Myocyte (in vitro differentiated cells): Measurements from ENCODE around the gene ITPR2. TPM values are rescaled to one million over a fixed set of nuclear protein-coding genes. Genes with fewer than 3 reads are reported as not detected.
A peak's percentile ranks its signal among the peaks of the same experiment; 100 is the strongest.
"Not testable (repeated sequence)": the region's sequence is repeated elsewhere in the genome, so short reads cannot be mapped to it uniquely, and the experiment has no call there.

Experiments used
- DNase-seq: peaks from one replicate; pipeline ENCODE4 v3.0.0-alpha.2; 2012; ENCODE audit warnings: low read depth
- total RNA-seq: library from RNA; depleted of rRNA; stranded (reverse); fragments of >200 nt; gene quantifications from 2 replicates; pipeline ENCODE4 v1.2.3, GENCODE V29; 2014

The ITPR2 gene
- total RNA-seq, 1 donor from 2014 or later: 8.9 TPM

DNA sequence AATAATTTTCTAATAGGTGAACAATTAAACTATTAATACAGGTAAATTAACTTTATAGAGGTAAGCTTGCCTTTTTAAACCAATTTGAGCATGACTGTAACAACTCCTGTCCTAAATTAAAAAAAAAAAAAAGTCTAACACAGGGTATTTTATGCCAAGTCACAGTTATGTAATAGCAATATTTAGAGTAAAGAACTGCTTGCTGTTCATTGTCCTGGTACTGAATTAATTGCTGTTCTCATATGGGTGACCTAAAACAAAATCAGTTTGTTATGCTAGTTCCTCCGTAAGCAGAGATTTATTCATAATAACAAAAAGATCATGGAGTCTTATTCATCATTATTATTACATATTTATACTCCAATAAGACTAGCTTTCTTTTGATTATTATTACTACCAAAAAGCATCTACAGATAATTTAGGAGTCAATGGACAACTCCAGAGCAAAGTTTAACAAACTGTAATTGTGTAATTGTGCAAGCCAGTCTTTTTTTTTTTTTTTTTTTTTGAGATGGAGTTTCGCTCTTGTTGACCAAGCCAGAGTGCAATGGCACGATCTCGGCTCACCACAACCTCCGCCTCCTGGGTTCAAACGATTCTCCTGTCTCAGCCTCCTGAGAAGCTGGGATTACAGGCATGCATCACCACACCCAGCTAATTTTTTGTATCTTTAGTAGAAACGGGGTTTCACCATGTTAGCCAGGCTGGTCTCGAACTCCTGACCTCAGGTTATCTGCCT lies 98.3 kb downstream of the ITPR2 start:
- no peak for DNase-seq

DNA sequence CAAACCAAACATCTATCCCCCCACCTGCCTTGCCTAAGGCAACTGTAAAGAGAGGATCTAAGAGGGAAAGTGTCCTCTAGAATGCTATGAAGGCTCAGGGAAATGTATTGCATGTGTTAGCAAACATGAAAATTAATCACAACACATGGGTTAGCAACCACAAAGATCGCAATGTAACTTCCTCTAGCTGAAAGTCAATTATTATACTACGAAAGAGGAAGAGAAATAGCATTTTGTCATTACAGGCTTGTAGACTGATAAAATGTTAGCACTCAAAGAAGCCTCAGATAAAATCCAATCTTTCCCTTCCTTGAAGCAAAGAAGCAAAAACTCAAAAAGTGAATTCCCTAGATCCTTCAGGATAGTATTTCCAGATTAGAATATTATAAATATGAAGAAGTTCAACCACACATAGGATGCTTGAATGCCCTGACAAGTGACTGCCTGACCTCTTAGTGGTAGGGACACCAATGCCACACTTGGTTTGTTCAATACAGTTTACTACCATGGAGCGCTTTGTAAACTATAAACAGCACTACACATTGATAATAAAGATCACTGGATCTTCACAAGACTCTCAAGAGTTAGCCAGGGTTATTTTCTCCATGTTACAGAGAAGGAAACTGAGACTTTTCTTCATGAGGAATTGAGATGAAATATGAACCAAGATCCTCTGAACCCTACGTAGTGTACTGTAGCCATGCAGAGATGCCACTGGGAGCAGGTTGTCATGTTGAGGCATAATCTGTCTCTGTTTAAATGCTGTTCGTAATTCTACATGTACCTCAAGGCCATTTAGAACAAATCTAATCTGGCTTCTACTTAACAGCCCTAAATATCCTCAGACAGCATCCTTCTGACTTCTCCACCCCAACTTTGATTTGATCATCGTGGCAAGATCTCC lies 100.7 kb downstream of the ITPR2 start:
- DNase-seq: no peak

DNA sequence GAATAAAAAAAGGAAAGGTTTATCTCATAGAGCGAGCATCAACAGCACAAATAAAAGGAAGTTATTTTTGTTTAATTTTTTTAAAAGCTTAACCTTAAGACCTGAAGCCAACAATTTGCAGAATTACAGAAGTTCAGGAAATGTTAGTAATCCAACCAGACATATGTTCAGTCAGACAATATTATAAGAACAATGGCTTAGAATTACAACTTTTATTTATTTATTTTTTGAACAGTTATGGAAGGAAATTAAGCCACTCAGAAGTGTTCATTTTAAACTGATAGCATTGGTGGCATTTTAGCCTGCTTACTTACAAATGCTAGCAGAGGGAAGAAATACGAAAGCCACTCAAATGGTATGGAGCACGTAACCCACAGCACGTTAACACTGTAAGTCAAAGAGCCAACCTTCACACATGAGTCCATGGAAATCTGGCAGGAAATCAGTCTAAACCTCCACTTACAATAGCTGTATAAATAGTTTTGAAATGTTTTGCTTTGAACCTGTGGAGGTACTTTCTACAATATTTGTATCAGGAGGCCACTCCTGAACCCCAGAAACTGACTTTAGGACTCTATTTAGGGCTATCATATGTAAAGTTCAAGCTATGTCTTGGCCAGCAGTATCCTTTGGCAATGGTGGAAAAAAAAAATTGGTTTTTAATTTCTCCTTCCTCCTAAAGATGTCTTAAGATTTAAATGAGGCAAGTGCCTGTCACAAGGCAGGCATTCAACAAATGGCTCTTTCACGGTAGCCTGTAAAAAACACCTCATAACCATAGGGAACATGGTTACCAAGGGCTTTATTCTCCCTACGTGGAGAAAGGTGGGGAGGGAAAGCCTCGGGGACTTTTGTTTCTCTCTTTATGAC lies 102.3 kb downstream of the ITPR2 start:
- DNase-seq: no peak

GRCh38 chr12:26729137-26729671 lies 103.8 kb downstream of the ITPR2 start:
- not testable (repeated sequence) for DNase-seq

GRCh38 chr12:26728205-26729050 lies 104.6 kb downstream of the ITPR2 start:
- no peak for DNase-seq

GRCh38 chr12:26727482-26728204 lies 105.4 kb downstream of the ITPR2 start:
- DNase-seq: no peak

GRCh38 chr12:26726956-26727355 lies 106.0 kb downstream of the ITPR2 start:
- DNase-seq: no peak

- no peak for DNase-seq
Measured at GRCh38 chr12:26725276-26725916, 107.6 kb downstream of the ITPR2 start.

- no peak for DNase-seq
Measured at GRCh38 chr12:26724309-26724702, 108.7 kb downstream of the ITPR2 start.

GRCh38 chr12:26723379-26724308 lies 109.3 kb downstream of the ITPR2 start:
- peak; percentile 49 for DNase-seq

DNA sequence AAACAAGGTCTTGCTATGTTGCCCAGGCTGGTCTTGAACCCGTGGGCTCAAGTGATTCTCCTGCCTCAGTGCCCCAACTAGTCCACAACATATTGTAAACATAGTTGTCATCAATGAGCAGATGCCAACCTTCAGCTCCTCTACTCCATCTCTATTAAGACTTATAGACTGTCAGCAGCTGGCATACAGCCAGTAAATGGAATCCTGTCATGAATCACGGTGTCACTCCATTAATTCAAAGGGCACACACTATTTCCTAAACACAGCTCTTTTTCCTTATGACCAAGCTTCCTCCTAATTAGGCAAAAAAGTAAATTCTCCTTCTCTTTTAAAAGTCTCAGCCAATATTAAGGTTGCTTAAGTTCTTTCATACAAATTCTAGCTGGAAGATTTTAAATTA lies 111.2 kb downstream of the ITPR2 start:
- DNase-seq: no peak

GRCh38 chr12:26719852-26720251 lies 113.1 kb downstream of the ITPR2 start:
- DNase-seq: no peak

GRCh38 chr12:26717757-26718156 lies 115.2 kb downstream of the ITPR2 start:
- no peak for DNase-seq

DNA sequence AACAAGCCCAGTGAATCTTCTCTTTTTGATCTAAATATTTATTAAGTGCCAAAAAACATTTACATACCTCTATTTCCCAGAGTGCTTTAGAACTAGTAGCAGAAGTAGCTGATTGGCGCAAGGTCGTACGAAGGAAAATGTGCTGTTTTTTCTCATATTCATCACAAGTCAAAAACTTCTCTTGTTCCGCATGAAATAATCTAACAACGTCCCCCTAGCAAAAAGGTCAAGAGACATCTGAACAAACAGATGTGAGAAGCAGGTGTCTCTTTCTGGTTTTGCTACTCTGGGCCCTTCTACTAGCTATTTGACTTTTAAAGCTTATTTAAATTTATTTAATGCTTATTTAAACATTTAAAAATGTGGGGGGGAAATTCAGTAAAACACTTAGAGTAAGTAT lies 117.8 kb downstream of the ITPR2 start:
- DNase-seq: no peak

DNA sequence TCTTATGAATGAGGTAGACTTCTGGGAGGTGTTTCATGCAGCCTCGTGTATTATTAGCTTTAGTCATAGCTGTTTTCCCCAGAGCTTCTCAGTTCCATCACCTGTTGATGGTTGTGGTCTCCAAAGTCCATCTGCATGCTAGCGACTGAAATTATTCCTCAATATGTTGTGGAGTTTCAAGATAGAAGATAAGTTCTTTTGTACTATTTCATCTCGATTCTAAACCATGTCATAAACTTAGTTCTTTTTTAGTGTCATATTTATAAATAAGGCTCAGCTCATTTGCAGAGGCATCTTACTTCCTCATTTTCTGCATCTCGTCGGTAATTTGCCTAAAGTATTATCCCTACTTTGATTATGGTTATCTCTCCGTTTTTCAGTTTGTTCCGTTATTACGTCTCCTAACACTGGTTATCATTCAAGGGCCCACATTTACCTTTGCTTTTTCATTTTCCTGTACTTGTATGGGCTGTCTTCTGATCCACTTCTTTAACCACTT lies 119.1 kb downstream of the ITPR2 start:
- peak; percentile 61 for DNase-seq

GRCh38 chr12:26712892-26713291 lies 120.1 kb downstream of the ITPR2 start:
- DNase-seq: no peak

DNA sequence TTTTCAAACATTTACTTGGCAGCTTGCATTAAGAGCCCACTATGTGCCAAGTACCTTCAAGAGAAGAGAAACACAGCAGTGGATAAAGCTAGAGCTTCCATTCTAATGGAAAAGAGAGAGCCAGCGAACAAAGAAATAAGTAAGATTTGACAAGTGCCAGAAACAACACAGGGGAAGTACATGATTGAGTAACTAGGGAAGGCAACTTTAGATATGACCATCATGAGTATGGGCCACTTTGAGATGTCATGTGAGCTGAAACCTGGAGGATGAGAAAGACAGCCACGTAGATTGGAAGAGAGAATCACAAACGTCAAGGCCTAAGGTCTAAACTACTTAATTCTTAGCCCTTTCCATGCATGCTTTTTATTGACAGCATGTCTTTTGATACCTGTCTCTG lies 121.4 kb downstream of the ITPR2 start:
- no peak for DNase-seq

GRCh38 chr12:26711072-26711471 lies 121.9 kb downstream of the ITPR2 start:
- DNase-seq: no peak
